ENCODE results near the gene STAM.

DNA sequence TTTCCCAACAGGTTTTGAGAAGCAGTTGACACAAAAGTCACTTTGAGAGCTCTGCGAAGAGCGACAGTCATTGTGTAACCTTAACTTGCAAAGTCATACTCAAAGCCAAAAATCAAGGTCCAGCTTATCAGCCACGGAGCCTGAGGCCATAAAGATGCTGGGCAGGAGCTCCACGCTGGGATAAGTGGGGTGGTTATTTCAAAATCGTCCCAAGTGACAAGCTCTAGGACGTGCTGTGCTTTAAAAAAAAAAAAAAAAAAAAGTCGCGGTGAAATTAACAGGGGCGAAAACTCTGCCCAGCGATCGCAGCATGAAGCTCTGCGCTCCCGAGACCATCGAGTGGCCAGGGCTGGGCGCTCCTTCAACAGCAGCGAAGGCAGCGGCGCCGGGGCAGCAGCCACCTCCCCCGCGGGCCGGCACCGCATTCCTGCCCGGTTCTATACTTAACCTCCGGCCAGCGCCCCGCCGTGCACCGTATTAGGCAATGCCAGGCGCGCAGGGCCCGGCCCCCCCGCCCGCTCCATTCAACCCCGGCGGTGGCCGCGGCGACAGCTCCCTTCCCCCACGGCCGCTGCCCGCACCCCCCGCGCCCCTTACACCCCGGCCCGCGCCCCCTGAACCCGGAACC is 27.4 kb upstream of the STAM start:
- TF ChIP-seq, protein P1, sequence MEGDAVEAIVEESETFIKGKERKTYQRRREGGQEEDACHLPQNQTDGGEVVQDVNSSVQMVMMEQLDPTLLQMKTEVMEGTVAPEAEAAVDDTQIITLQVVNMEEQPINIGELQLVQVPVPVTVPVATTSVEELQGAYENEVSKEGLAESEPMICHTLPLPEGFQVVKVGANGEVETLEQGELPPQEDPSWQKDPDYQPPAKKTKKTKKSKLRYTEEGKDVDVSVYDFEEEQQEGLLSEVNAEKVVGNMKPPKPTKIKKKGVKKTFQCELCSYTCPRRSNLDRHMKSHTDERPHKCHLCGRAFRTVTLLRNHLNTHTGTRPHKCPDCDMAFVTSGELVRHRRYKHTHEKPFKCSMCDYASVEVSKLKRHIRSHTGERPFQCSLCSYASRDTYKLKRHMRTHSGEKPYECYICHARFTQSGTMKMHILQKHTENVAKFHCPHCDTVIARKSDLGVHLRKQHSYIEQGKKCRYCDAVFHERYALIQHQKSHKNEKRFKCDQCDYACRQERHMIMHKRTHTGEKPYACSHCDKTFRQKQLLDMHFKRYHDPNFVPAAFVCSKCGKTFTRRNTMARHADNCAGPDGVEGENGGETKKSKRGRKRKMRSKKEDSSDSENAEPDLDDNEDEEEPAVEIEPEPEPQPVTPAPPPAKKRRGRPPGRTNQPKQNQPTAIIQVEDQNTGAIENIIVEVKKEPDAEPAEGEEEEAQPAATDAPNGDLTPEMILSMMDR (conservative IDR thresholded peaks at IDR 0.05) = no peak
- TF ChIP-seq EZH2 (IDR thresholded peaks at IDR 0.05; ENCODE audit: low read depth) = no peak
